HuH-7.5 (cell line): ENCODE data around the gene HLA-DQA2.
"Not testable (repeated sequence)": the region's sequence is repeated elsewhere in the genome, so short reads cannot be mapped to it uniquely, and the experiment has no call there.

Source experiments
- DNase-seq: peaks from one replicate; pipeline ENCODE4 v3.0.0; 2011; ENCODE audit warnings: low spot score

HLA-DQA2 gene

GRCh38 chr6:32741031-32741960, at the start of gene HLA-DQA2:
TSS of gene HLA-DQA2 (plus strand) at chr6:32741391. CDS start at chr6:32741444, 53 bp downstream.
- DNase-seq = no peak

GRCh38 chr6:32692019-32692418, 49.2 kb upstream of the HLA-DQA2 start:
- no peak for DNase-seq

GRCh38 chr6:32697031-32697430, 44.2 kb upstream of the HLA-DQA2 start:
- DNase-seq = no peak

GRCh38 chr6:32700391-32701040, 40.7 kb upstream of the HLA-DQA2 start:
- peak; percentile 3 for DNase-seq

- peak; percentile 3 for DNase-seq
Measured at GRCh38 chr6:32703347-32703746, 37.8 kb upstream of the HLA-DQA2 start.

GRCh38 chr6:32705164-32705563, 36.0 kb upstream of the HLA-DQA2 start:
- not testable (repeated sequence) for DNase-seq

- DNase-seq = no peak
Measured at GRCh38 chr6:32709625-32710024, 31.6 kb upstream of the HLA-DQA2 start.

GRCh38 chr6:32713241-32713640, 27.9 kb upstream of the HLA-DQA2 start:
- DNase-seq = no peak

- DNase-seq = no peak
Measured at GRCh38 chr6:32716396-32716795, 24.8 kb upstream of the HLA-DQA2 start.

GRCh38 chr6:32718879-32719278, 22.3 kb upstream of the HLA-DQA2 start:
- no peak for DNase-seq

- no peak for DNase-seq
Measured at GRCh38 chr6:32738126-32738525, 3.1 kb upstream of the HLA-DQA2 start.

- DNase-seq = no peak
Measured at GRCh38 chr6:32742374-32742773, 1.2 kb downstream of the HLA-DQA2 start.

GRCh38 chr6:32744776-32745175, 3.6 kb downstream of the HLA-DQA2 start:
- DNase-seq = no peak

- not testable (repeated sequence) for DNase-seq
Measured at GRCh38 chr6:32745649-32746048, 4.5 kb downstream of the HLA-DQA2 start.

- DNase-seq = no peak
Measured at GRCh38 chr6:32752580-32752979, 11.4 kb downstream of the HLA-DQA2 start.

- no peak for DNase-seq
Measured at GRCh38 chr6:32759669-32760068, 18.5 kb downstream of the HLA-DQA2 start.

GRCh38 chr6:32761072-32761471, 19.9 kb downstream of the HLA-DQA2 start:
- no peak for DNase-seq

- DNase-seq = no peak
Measured at GRCh38 chr6:32761548-32761947, 20.4 kb downstream of the HLA-DQA2 start.

GRCh38 chr6:32763421-32763820, 22.2 kb downstream of the HLA-DQA2 start, which contains the start of gene HLA-DQB2:
TSS of gene HLA-DQB2 (minus strand) at chr6:32763532. CDS start at chr6:32763470, 62 bp downstream.
- no peak for DNase-seq

GRCh38 chr6:32764048-32764447, 22.9 kb downstream of the HLA-DQA2 start:
- no peak for DNase-seq

GRCh38 chr6:32772656-32773055, 31.5 kb downstream of the HLA-DQA2 start:
- DNase-seq = no peak

GRCh38 chr6:32774426-32774825, 33.2 kb downstream of the HLA-DQA2 start:
- DNase-seq = no peak

GRCh38 chr6:32775071-32775470, 33.9 kb downstream of the HLA-DQA2 start:
- no peak for DNase-seq
